Measurements from ENCODE around the gene GYPE. TPM values are rescaled to one million over a fixed set of nuclear protein-coding genes. Genes with fewer than 3 reads are reported as not detected.
"Not testable (repeated sequence)": the region's sequence is repeated elsewhere in the genome, so short reads cannot be mapped to it uniquely, and the experiment has no call there.

Gene GYPE
- total RNA-seq, 1 experiment from 2014 or later, result not detected

DNA sequence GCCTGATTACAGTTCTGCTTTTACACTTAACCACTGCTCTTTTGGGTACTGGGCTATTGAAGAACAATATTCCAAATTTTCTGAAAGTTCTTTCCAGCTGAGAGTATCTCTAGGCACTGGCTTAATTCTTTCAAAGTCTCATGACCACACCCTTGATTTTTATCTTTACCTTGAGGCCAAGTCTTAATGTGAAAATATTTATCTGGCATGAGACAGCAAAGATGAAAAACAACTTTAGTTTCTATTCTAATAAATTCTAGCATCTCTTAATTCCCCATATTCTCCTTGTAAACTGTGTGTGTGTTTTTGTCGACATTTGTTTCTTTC lies 61.9 kb downstream of the GYPE start:
- H2AFZ ChIP-seq; intact Hi-C loops (cut with micrococcal nuclease; ENCODE audit: unreplicated experiment); BruUV-seq (replicated peaks); H3K36me3 ChIP-seq (ENCODE audit: low read depth); H3K27me3 ChIP-seq (ENCODE audit: insufficient read depth, low read depth); H3K9me3 ChIP-seq (ENCODE audit: insufficient read depth, low read depth); H3F3A ChIP-seq (ENCODE audit: insufficient read depth, low read depth); CTCF ChIA-PET; H4K20me1 ChIP-seq (ENCODE audit: insufficient read depth); H3K4me2 ChIP-seq; POLR2A ChIA-PET (ENCODE audit: unreplicated experiment); H3K4me1 ChIP-seq (replicated peaks; ENCODE audit: insufficient read depth); H3K4me3 ChIP-seq; H3K27ac ChIP-seq; H3K79me2 ChIP-seq (ENCODE audit: low read depth); DNase-seq; H3K9me2 ChIP-seq (ENCODE audit: insufficient read depth): not testable (repeated sequence)

DNA sequence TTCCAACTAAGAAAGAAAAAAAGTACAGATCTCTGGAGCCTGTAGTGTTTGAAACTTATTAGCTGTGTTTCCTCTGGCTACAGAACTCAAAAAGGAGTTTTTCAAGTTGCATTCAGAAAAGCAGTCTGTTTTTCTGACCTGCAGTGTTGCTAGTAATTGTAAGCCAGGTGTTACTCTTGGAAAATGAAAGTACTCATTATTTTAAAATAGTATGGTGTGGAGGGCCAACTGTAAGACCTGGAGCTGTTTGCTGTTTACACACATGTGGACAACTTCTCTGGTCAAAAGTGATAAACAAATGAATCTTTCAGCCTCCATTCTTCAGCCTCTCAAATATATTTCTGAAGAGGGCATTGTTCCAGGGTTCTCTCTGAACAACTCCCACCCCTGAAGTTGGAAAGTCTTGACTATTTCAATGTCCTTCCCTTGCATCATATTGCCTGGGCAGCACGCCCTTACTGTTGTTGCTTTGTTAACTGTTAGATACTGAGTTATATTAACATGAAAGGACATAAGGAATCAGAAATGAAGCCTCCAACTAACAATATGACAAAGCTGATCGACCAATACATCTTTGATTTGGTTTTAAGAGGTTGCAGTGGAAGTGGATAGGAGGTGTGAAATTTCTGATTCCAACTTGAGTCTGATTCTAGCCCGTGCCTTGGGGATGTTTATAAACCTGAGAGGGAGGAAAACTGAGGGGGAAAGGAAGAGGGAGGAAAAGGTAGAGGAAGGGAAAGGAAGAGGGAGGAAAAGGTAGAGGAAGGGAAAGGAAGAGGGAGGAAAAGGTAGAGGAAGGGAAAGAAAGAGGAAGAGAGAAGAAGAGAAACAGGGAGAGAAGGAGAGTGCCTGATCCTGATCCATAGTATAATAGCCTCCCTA lies 62.5 kb downstream of the GYPE start:
- CTCF ChIA-PET; intact Hi-C loops (cut with micrococcal nuclease; ENCODE audit: unreplicated experiment): not testable (repeated sequence)

DNA sequence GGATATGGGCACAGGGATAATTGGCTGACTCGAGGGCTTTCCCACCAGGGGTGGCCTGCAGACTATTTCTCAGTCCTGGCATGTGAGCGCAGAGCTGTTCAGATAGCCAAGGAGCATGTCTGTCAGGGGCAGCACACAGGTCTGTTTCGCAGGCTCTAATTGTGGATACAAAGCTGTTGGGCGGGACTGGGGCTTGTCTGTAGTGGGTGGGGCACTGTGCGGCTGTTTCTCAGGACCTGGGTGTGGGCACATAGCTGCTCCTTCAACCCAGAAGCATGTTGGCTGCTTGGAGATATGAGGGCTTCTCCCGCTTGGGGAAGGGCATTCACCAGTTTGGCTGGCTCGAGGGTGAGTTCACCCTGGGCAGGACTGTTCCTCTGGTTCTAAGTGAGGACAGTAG lies 65.9 kb downstream of the GYPE start:
- H3K36me3 ChIP-seq (ENCODE audit: low read depth); H3K4me1 ChIP-seq (replicated peaks; ENCODE audit: insufficient read depth); POLR2A ChIA-PET (ENCODE audit: unreplicated experiment); H4K20me1 ChIP-seq (ENCODE audit: insufficient read depth); DNase-seq; BruUV-seq (replicated peaks); H3F3A ChIP-seq (ENCODE audit: insufficient read depth, low read depth); H3K79me2 ChIP-seq (ENCODE audit: low read depth); H3K4me2 ChIP-seq; H3K9me2 ChIP-seq (ENCODE audit: insufficient read depth); H3K27ac ChIP-seq; intact Hi-C loops (cut with micrococcal nuclease; ENCODE audit: unreplicated experiment); H3K4me3 ChIP-seq; H3K27me3 ChIP-seq (ENCODE audit: insufficient read depth, low read depth); H3K9me3 ChIP-seq (ENCODE audit: insufficient read depth, low read depth); H2AFZ ChIP-seq; CTCF ChIA-PET: not testable (repeated sequence)

More for the DNA sequence above, 62.5 kb downstream of the GYPE start:
- H3K36me3 ChIP-seq (ENCODE audit: low read depth); H3K27me3 ChIP-seq (ENCODE audit: insufficient read depth, low read depth); POLR2A ChIA-PET (ENCODE audit: unreplicated experiment); H3K9me3 ChIP-seq (ENCODE audit: insufficient read depth, low read depth); H3K4me1 ChIP-seq (replicated peaks; ENCODE audit: insufficient read depth); H3K4me3 ChIP-seq; H2AFZ ChIP-seq; DNase-seq; H3K27ac ChIP-seq; H4K20me1 ChIP-seq (ENCODE audit: insufficient read depth); H3K4me2 ChIP-seq; H3K9me2 ChIP-seq (ENCODE audit: insufficient read depth); H3F3A ChIP-seq (ENCODE audit: insufficient read depth, low read depth); H3K79me2 ChIP-seq (ENCODE audit: low read depth); BruUV-seq (replicated peaks): not testable (repeated sequence)

DNA sequence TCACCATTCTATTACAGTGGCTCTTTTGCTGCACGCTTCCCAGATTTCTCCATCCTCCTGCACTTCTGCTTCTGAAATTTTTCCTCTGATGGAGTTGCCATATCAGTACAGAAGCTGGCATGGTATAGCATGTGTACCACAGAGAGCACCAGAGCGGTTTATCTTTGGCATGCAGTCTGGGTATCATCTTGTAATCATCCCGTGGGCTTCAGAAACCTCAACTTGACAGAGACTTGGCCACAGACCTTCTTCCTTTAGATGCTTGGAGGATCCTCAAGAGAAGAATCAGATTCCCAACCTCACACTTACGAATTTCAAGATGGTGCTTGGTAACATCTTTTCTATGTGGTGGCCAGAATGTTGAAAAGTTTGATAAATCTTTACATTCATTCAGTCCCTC lies 71.2 kb downstream of the GYPE start:
- H3K79me2 ChIP-seq (ENCODE audit: low read depth); intact Hi-C loops (cut with micrococcal nuclease; ENCODE audit: unreplicated experiment); CTCF ChIA-PET; H3K9me3 ChIP-seq (ENCODE audit: insufficient read depth, low read depth); H3K27ac ChIP-seq; BruUV-seq (replicated peaks); H4K20me1 ChIP-seq (ENCODE audit: insufficient read depth); H3K4me3 ChIP-seq; H3K9me2 ChIP-seq (ENCODE audit: insufficient read depth); H3K4me2 ChIP-seq; H3K36me3 ChIP-seq (ENCODE audit: low read depth); H3F3A ChIP-seq (ENCODE audit: insufficient read depth, low read depth); H2AFZ ChIP-seq; POLR2A ChIA-PET (ENCODE audit: unreplicated experiment); H3K4me1 ChIP-seq (replicated peaks; ENCODE audit: insufficient read depth); DNase-seq; H3K27me3 ChIP-seq (ENCODE audit: insufficient read depth, low read depth): not testable (repeated sequence)

DNA sequence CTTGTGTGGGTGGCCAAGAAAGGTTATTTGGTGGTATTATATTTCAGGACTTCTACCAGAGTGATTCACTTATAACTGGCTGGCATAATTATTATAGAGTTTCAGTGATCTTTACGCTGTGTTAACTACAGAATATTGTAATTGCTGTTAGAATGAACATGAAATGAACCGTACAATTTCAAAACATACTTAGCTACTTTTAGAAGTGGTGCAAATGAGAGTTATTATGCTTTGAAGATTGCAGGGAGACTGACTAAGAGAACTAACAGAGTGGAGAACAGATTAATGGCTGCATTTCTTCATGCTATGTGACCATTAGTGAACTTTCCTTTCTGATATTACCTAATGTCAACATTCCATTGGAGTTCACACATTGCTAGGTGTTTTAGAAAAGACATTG lies 71.7 kb downstream of the GYPE start:
- BruUV-seq (replicated peaks); CTCF ChIA-PET; DNase-seq; H3K27me3 ChIP-seq (ENCODE audit: insufficient read depth, low read depth); H3K9me3 ChIP-seq (ENCODE audit: insufficient read depth, low read depth); H3K4me1 ChIP-seq (replicated peaks; ENCODE audit: insufficient read depth); H3F3A ChIP-seq (ENCODE audit: insufficient read depth, low read depth); H4K20me1 ChIP-seq (ENCODE audit: insufficient read depth); H3K9me2 ChIP-seq (ENCODE audit: insufficient read depth); H3K36me3 ChIP-seq (ENCODE audit: low read depth); H3K4me3 ChIP-seq; H3K4me2 ChIP-seq; POLR2A ChIA-PET (ENCODE audit: unreplicated experiment); H3K27ac ChIP-seq; H2AFZ ChIP-seq; H3K79me2 ChIP-seq (ENCODE audit: low read depth); intact Hi-C loops (cut with micrococcal nuclease; ENCODE audit: unreplicated experiment): not testable (repeated sequence)

DNA sequence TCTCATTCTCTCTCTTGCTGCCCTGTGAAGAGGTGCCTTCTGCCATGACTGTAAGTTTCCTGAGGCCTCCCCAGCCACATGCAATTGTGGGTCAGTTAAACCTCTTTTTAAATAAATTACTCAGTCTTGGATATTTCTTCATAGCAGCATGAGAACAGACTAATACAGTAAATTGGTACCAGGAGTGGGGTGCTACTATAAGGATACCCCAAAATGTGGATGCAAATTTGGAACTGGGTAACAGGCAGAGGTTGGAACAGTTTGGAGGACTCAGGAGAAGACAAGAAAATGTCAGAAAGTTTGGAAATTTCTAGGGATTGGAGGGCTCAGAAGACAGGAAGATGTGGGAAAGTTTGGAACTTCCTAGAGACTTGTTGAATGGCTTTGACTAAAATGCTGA lies 74.8 kb downstream of the GYPE start:
- H3K27me3 ChIP-seq (ENCODE audit: insufficient read depth, low read depth); DNase-seq; H3K79me2 ChIP-seq (ENCODE audit: low read depth); POLR2A ChIA-PET (ENCODE audit: unreplicated experiment); H3K27ac ChIP-seq; H3K4me3 ChIP-seq; H3K36me3 ChIP-seq (ENCODE audit: low read depth); H4K20me1 ChIP-seq (ENCODE audit: insufficient read depth); intact Hi-C loops (cut with micrococcal nuclease; ENCODE audit: unreplicated experiment); H3K9me2 ChIP-seq (ENCODE audit: insufficient read depth); H3K4me1 ChIP-seq (replicated peaks; ENCODE audit: insufficient read depth); H3K4me2 ChIP-seq; H2AFZ ChIP-seq; H3K9me3 ChIP-seq (ENCODE audit: insufficient read depth, low read depth); H3F3A ChIP-seq (ENCODE audit: insufficient read depth, low read depth); BruUV-seq (replicated peaks); CTCF ChIA-PET: not testable (repeated sequence)

DNA sequence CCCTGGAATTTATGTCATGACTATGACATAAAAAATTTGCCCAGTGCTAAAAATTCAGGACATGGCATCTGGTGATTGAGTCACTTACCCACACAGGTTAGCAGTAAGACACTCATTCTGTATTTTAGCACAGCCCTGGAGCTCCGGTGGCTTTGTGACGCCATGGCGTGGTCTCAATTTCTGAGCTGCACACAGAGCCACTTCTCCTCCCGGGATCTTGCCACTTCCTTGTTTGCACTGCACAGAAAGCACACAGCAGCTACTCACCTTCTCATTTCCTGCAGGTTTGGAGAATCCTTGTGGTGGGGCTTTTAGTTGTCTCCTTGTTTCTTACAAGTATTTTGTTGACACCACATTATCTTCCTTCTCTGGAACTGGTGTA lies 76.1 kb downstream of the GYPE start:
- H3K27ac ChIP-seq; H3K9me3 ChIP-seq (ENCODE audit: insufficient read depth, low read depth); intact Hi-C loops (cut with micrococcal nuclease; ENCODE audit: unreplicated experiment); H3K79me2 ChIP-seq (ENCODE audit: low read depth); H3K4me2 ChIP-seq; H3K36me3 ChIP-seq (ENCODE audit: low read depth); H3K9me2 ChIP-seq (ENCODE audit: insufficient read depth); POLR2A ChIA-PET (ENCODE audit: unreplicated experiment); H3K4me1 ChIP-seq (replicated peaks; ENCODE audit: insufficient read depth); H3F3A ChIP-seq (ENCODE audit: insufficient read depth, low read depth); H3K4me3 ChIP-seq; H3K27me3 ChIP-seq (ENCODE audit: insufficient read depth, low read depth); H2AFZ ChIP-seq; H4K20me1 ChIP-seq (ENCODE audit: insufficient read depth); BruUV-seq (replicated peaks): not testable (repeated sequence)
- CTCF ChIA-PET, result interaction anchor here (0.6 kb wide), 1 partner anchor 1256 kb away, joined by 4 read pairs; no protein-coding TSS in a partner anchor
- peak in 1 of 2 experiments; percentile 20 for DNase-seq
